ENCODE measurements around the gene PIP5K1B. TPM values are rescaled to one million over a fixed set of nuclear protein-coding genes. Genes with fewer than 3 reads are reported as not detected.

The PIP5K1B gene
- total and polyA plus RNA-seq, 2 experiments from 2014 or later, result 3.2 to 5.0 TPM

- no peak for DNase-seq (ENCODE audit: low read depth in 1 of 2, low spot score in 1 of 2)
- Histone ChIP-seq H3K4me1 (ENCODE audit: low read depth) (peaks cover 16% of the 10 kb centered on the region), H3K4me3 (no peak overlapping the region), H3K27ac (no peak overlapping the region), H3K9me3 (ENCODE audit: low read depth) (no peaks in the 10 kb centered on the region), H3K36me3 (no peaks in the 10 kb centered on the region), H3K27me3 (no peaks in the 10 kb centered on the region)
- TF ChIP-seq, protein P1, sequence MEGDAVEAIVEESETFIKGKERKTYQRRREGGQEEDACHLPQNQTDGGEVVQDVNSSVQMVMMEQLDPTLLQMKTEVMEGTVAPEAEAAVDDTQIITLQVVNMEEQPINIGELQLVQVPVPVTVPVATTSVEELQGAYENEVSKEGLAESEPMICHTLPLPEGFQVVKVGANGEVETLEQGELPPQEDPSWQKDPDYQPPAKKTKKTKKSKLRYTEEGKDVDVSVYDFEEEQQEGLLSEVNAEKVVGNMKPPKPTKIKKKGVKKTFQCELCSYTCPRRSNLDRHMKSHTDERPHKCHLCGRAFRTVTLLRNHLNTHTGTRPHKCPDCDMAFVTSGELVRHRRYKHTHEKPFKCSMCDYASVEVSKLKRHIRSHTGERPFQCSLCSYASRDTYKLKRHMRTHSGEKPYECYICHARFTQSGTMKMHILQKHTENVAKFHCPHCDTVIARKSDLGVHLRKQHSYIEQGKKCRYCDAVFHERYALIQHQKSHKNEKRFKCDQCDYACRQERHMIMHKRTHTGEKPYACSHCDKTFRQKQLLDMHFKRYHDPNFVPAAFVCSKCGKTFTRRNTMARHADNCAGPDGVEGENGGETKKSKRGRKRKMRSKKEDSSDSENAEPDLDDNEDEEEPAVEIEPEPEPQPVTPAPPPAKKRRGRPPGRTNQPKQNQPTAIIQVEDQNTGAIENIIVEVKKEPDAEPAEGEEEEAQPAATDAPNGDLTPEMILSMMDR (IDR thresholded peaks at IDR 0.05; ENCODE audit: low read depth, low read length), result no peak
Observed at GRCh38 chr9:68997666-68998065, 292.6 kb downstream of the PIP5K1B start.

DNA sequence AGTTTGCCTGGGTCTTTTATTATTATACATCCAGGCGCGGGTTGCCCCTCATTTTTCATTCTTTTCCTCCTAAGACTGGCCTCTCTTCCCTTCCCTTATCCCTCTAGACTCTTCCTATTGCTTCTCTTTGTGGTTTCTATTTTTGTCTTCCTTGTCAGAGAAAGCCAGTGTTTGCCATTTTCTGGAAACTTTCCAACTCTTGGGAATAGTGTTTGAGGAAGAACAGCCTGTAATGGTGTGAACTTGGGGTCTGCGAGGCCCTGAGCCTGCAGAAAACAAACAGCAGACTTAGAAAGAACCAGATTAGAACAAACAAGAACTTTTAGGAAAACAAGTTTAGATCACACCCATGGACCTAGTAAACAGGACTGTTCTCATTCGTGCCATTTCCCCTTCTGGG, 293.3 kb downstream of the PIP5K1B start:
- Histone ChIP-seq H3K27me3 (no peaks in the 10 kb centered on the region), H3K4me1 (ENCODE audit: low read depth) (peaks cover 16% of the 10 kb centered on the region), H3K36me3 (no peaks in the 10 kb centered on the region), H3K4me3 (no peak overlapping the region), H3K9me3 (ENCODE audit: low read depth) (no peaks in the 10 kb centered on the region), H3K27ac (peak overlapping the region; percentile 5)
- no peak for DNase-seq (ENCODE audit: low read depth in 1 of 2, low spot score in 1 of 2)
- TF ChIP-seq, protein P1 (IDR thresholded peaks at IDR 0.05; ENCODE audit: low read depth, low read length), result no peak

DNA sequence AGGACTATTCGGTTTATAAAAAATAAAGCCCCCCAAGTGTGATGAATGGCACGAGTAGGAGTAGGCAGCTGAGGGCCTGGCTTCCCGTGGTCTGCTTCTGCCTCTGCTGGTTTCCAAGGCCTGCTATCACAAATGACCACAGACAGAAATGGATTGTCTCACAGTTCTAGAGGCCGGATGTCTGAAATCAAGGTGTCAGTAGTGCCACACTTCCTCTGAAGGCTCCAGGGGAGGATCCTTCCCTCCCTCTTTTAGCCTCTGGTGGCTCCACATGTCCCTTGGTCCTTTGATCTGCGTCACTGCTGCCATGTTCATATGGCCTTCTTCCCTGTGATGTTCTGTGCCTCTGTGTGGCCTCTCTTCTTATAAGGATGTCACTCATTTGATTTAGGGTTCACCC, 293.8 kb downstream of the PIP5K1B start:
- Histone ChIP-seq H3K27me3 (no peaks in the 10 kb centered on the region), H3K36me3 (no peaks in the 10 kb centered on the region), H3K9me3 (ENCODE audit: low read depth) (no peaks in the 10 kb centered on the region), H3K27ac (peak overlapping the region; percentile 5), H3K4me3 (no peak overlapping the region), H3K4me1 (ENCODE audit: low read depth) (peaks cover 16% of the 10 kb centered on the region)
- TF ChIP-seq, protein P1 (IDR thresholded peaks at IDR 0.05; ENCODE audit: low read depth, low read length), result no peak
- no peak for DNase-seq (ENCODE audit: low read depth in 1 of 2, low spot score in 1 of 2)

DNA sequence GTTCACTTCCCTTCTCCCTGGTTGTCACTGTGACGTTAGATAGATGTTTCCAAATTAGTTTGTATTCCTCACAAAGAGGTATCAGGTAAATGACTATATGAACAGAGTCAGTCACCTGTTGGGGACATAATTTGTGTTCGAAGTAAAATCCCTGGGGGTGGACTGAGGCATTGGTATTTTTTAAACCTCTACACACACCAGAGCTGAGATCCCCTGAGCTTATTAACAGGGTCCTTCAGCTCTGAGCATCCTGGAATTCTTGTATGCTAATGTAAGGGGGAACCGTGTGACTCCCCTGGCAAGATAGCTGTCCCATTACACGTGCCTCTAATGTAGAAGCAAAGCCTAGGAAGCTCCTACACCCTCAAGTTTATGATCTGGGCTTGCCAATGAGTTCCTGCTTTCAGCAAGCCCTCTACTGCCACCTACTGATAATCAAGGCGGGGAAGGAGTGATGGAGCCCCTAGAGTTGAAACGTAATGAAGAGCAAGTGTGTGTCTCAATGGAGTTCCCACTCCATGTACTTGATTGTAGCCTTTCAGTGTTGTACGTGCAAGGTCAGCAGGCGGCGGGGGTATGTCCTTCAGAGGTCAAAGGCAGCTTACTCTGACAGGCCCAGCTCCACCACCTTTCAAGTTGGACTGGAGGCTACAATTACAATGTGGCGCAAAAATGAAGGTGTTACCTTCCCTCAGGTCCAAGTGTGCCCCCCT, 294.5 kb downstream of the PIP5K1B start:
- DNase-seq (ENCODE audit: low read depth in 1 of 2, low spot score in 1 of 2), result peak; percentile 82 to 87
- Histone ChIP-seq H3K4me1 (ENCODE audit: low read depth) (peaks cover 16% of the 10 kb centered on the region), H3K9me3 (ENCODE audit: low read depth) (no peaks in the 10 kb centered on the region), H3K27me3 (no peaks in the 10 kb centered on the region), H3K36me3 (no peaks in the 10 kb centered on the region), H3K27ac (no peak overlapping the region), H3K4me3 (no peak overlapping the region)
- TF ChIP-seq, protein P1 (IDR thresholded peaks at IDR 0.05; ENCODE audit: low read depth, low read length), result peak; percentile 91

DNA sequence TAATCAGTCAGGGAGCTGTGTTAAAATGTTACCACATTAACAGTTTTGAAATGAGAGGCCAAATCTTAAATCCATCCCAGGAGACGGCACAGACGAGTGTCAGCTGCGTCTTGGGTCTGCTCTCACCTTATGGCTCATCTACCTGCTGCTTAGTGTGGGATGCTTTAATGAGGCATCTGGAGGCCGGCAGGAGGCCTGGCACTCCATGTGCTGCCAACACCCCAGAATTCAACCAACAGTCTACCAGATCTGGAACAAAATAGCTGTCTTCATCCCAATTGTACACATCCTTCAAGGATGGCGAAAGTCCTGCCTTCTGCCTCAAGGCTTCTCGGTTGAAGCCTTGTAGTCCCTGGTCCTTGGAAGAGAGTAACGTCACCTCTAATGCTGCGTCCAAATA, 296.9 kb downstream of the PIP5K1B start:
- Histone ChIP-seq H3K27me3 (no peaks in the 10 kb centered on the region), H3K9me3 (ENCODE audit: low read depth) (no peaks in the 10 kb centered on the region), H3K4me3 (no peak overlapping the region), H3K27ac (no peak overlapping the region), H3K4me1 (ENCODE audit: low read depth) (peaks cover 16% of the 10 kb centered on the region), H3K36me3 (no peaks in the 10 kb centered on the region)
- no peak for DNase-seq (ENCODE audit: low read depth in 1 of 2, low spot score in 1 of 2)
- TF ChIP-seq, protein P1 (IDR thresholded peaks at IDR 0.05; ENCODE audit: low read depth, low read length), result no peak

All from cardiac muscle cell (in vitro differentiated cells and primary cell).